GM23338 (cell line): ENCODE data around the gene MAP3K15. TPM values are rescaled to one million over a fixed set of nuclear protein-coding genes. Genes with fewer than 3 reads are reported as not detected.

Source experiments
- ATAC-seq: fragments of 200-7000 bp; cut with Tn5 transposase; 3 replicates; pipeline ENCODE4 v1.9.1; 2020
- DNase-seq: peaks from one replicate; pipeline ENCODE4 v3.0.0-alpha.2; 2015; ENCODE audit warnings: low spot score
- H2AFZ ChIP-seq: fragments of 200-600 bp; sonication (generic); 2 replicates; pipeline ENCODE4 v1.8.0; 2016; ENCODE audit warnings: antibody characterized with exemption, mild to moderate bottlenecking, moderate library complexity
- H3F3A ChIP-seq: fragments of 200-600 bp; sonication (generic); replicated peaks from 2 replicates; pipeline ENCODE4 v1.8.0; 2017; ENCODE audit warnings: antibody characterized with exemption, mixed run types, low read depth
- H3K27ac ChIP-seq: fragments of 200-600 bp; sonication (generic); 2 replicates; pipeline ENCODE4 v1.6.1; 2016; ENCODE audit warnings: low read depth
- H3K27me3 ChIP-seq: fragments of 200-600 bp; sonication (generic); 2 replicates; pipeline ENCODE4 v1.8.0; 2016; ENCODE audit warnings: mild to moderate bottlenecking, mixed run types, moderate library complexity; ENCODE audit not compliant: insufficient read depth
- H3K36me3 ChIP-seq: fragments of 200-600 bp; sonication (generic); 2 replicates; pipeline ENCODE4 v1.8.0; 2016; ENCODE audit warnings: mild to moderate bottlenecking; ENCODE audit not compliant: insufficient read depth
- H3K4me1 ChIP-seq: fragments of 200-600 bp; sonication (generic); 2 replicates; pipeline ENCODE4 v1.8.0; 2016; ENCODE audit warnings: mild to moderate bottlenecking, moderate library complexity; ENCODE audit not compliant: insufficient read depth
- H3K4me2 ChIP-seq: fragments of 200-600 bp; sonication (generic); 2 replicates; pipeline ENCODE4 v1.7.1; 2017; ENCODE audit warnings: mixed run types
- H3K4me3 ChIP-seq: fragments of 200-600 bp; sonication (generic); 2 replicates; pipeline ENCODE4 v1.6.1; 2016; ENCODE audit warnings: mixed run types
- H3K79me2 ChIP-seq: fragments of 200-600 bp; sonication (generic); replicated peaks from 2 replicates; pipeline ENCODE4 v1.8.0; 2017; ENCODE audit warnings: mild to moderate bottlenecking; ENCODE audit not compliant: insufficient read depth
- H3K9me2 ChIP-seq: fragments of 200-600 bp; sonication (generic); 2 replicates; pipeline ENCODE4 v1.8.0; 2017; ENCODE audit not compliant: insufficient read depth
- H4K20me1 ChIP-seq: fragments of 200-600 bp; sonication (generic); replicated peaks from 2 replicates; pipeline ENCODE4 v1.8.0; 2017; ENCODE audit warnings: mild to moderate bottlenecking; ENCODE audit not compliant: insufficient read depth
- H3K27ac Mint-ChIP-seq: 2 replicates; pipeline ENCODE4 v1.8.0; 2020; ENCODE audit warnings: inconsistent platforms, mild to moderate bottlenecking, moderate library complexity, mixed read lengths
- H3K27me3 Mint-ChIP-seq: 3 replicates; pipeline ENCODE4 v1.8.0; 2022; ENCODE audit warnings: low read depth, mild to moderate bottlenecking, moderate library complexity, mixed read lengths, inconsistent platforms; ENCODE audit not compliant: insufficient read depth, poor library complexity
- H3K36me3 Mint-ChIP-seq: 3 replicates; pipeline ENCODE4 v1.8.0; 2021; ENCODE audit warnings: low read depth, mild to moderate bottlenecking, inconsistent platforms, moderate library complexity, mixed read lengths
- H3K4me1 Mint-ChIP-seq: 3 replicates; pipeline ENCODE4 v1.8.0; 2020; ENCODE audit warnings: mild to moderate bottlenecking, inconsistent platforms, mixed read lengths
- H3K4me3 Mint-ChIP-seq: 3 replicates; pipeline ENCODE4 v1.8.0; 2021; ENCODE audit warnings: moderate library complexity, mild to moderate bottlenecking, inconsistent platforms, mixed read lengths
- H3K9me3 Mint-ChIP-seq: 3 replicates; pipeline ENCODE4 v1.8.0; 2020; ENCODE audit warnings: moderate library complexity, mild to moderate bottlenecking, inconsistent platforms, mixed read lengths
- CREB1 ChIP-seq: fragments of 250-450 bp; sonication (Bioruptor Pico); IDR thresholded peaks from 2 replicates; pipeline ENCODE4 v1.5.0; 2020; ENCODE audit warnings: low read depth, mild to moderate bottlenecking, moderate library complexity
- CTCF ChIP-seq, 2 experiments: fragments of 200-600 bp in 1 of 2; sonication (generic) in 1 of 2; conservative IDR thresholded peaks; 2 replicates each; pipeline versions ENCODE4 v1.5.1 to v1.6.1; 2016 to 2017; ENCODE audit warnings: antibody characterized with exemption in 2 of 2, low read depth in 2 of 2, mild to moderate bottlenecking in 2 of 2, moderate library complexity in 1 of 2
- ETS1 ChIP-seq: IDR thresholded peaks from 2 replicates; pipeline ENCODE4 v1.6.1; 2016; ENCODE audit warnings: antibody characterized with exemption
- EZH2 ChIP-seq: fragments of 200-600 bp; sonication (generic); IDR thresholded peaks from one replicate; pipeline ENCODE4 v1.8.0; 2017; ENCODE audit warnings: antibody characterized with exemption, mild to moderate bottlenecking, low read depth; ENCODE audit not compliant: unreplicated experiment
- EZH2phosphoT487 ChIP-seq: fragments of 200-600 bp; sonication (generic); IDR thresholded peaks from one replicate; pipeline ENCODE4 v1.8.1; 2018; ENCODE audit warnings: antibody characterized with exemption; ENCODE audit not compliant: unreplicated experiment
- JUNB ChIP-seq: IDR thresholded peaks from one replicate; pipeline ENCODE4 v1.6.1; 2016; ENCODE audit warnings: antibody characterized with exemption; ENCODE audit not compliant: unreplicated experiment
- NANOG ChIP-seq: IDR thresholded peaks from 2 replicates; pipeline ENCODE4 v1.6.1; 2016; ENCODE audit warnings: antibody characterized with exemption, borderline replicate concordance
- POLR2AphosphoS5 ChIP-seq: IDR thresholded peaks from 2 replicates; pipeline ENCODE4 v1.6.1; 2016; ENCODE audit warnings: antibody characterized with exemption, low read depth
- REST ChIP-seq: IDR thresholded peaks from one replicate; pipeline ENCODE4 v1.6.1; 2018; ENCODE audit warnings: antibody characterized with exemption; ENCODE audit not compliant: unreplicated experiment
- STAT1 ChIP-seq: IDR thresholded peaks from one replicate; pipeline ENCODE4 v1.6.1; 2016; ENCODE audit warnings: antibody characterized with exemption; ENCODE audit not compliant: unreplicated experiment
- ZNF114 ChIP-seq: fragments of 250-450 bp; sonication (Bioruptor Pico); IDR thresholded peaks from 2 replicates; pipeline ENCODE4 v1.5.0; 2020; ENCODE audit warnings: mild to moderate bottlenecking, moderate library complexity
- ZNF331 ChIP-seq: fragments of 250-450 bp; sonication (Bioruptor Pico); IDR thresholded peaks from 2 replicates; pipeline ENCODE4 v1.5.0; 2020; ENCODE audit warnings: low read depth, mild to moderate bottlenecking, moderate library complexity
- ZNF462 ChIP-seq: fragments of 250-450 bp; sonication (Bioruptor Pico); IDR thresholded peaks from 2 replicates; pipeline ENCODE4 v1.5.0; 2020; ENCODE audit warnings: mild to moderate bottlenecking, moderate library complexity
- polyA plus RNA-seq: library from polyadenylated mRNA; unstranded; fragments of >200 nt; fragmentation: Nextera tagmentation; extraction: Ambion mirVana; gene quantifications from 2 replicates; pipeline ENCODE4 v1.2.1, GENCODE V29; 2016
- total RNA-seq: library from RNA; depleted of rRNA; stranded (reverse); fragments of >200 nt; shearing (Covaris generic); gene quantifications from 2 replicates; pipeline ENCODE4 v1.2.3, GENCODE V29; 2014

The MAP3K15 gene
- total and polyA plus RNA-seq, 2 experiments from 2014 or later: 0.40 to 3.1 TPM

GRCh38 chrX:19548279-19548678 lies 33.0 kb upstream of the MAP3K15 start:
- TF ChIP-seq ZNF114 (CRISPR knock-in tag) (no peak), STAT1 (no peak), EZH2phosphoT487 (no peak), ETS1 (no peak), POLR2AphosphoS5 (no peak), ZNF462 (CRISPR knock-in tag) (no peak), CTCF (conservative IDR thresholded peaks at IDR 0.05; ENCODE audit: low read depth in 2 of 2) (no peak), JUNB (no peak), ZNF331 (CRISPR knock-in tag) (no peak), EZH2 (no peak), CREB1 (CRISPR knock-in tag) (no peak), REST (no peak), NANOG (no peak)
- Histone ChIP-seq H3K27ac (no peak overlapping the region), H3K4me3 (no peak overlapping the region), H3K4me2 (no peak overlapping the region), H3K9me2 (no peaks in the 10 kb centered on the region), H3K79me2 (no peaks in the 10 kb centered on the region), H3K27me3 (no peaks in the 10 kb centered on the region), H3K36me3 (no peaks in the 10 kb centered on the region), H4K20me1 (no peaks in the 10 kb centered on the region), H3K4me1 (no peaks in the 10 kb centered on the region), H2AFZ (no peak overlapping the region), H3F3A (no peaks in the 10 kb centered on the region)
- Mint-ChIP-seq H3K4me3 (no peak overlapping the region), H3K4me1 (no peaks in the 10 kb centered on the region; the same call in 2 of the 3 replicates), H3K36me3 (no peaks in the 10 kb centered on the region), H3K9me3 (no peaks in the 10 kb centered on the region), H3K27me3 (peaks cover 9% of the 10 kb centered on the region), H3K27ac (no peak overlapping the region)
- DNase-seq (no peak), ATAC-seq (no peak)
